Measurements from ENCODE around the gene SELENOI.

Gene SELENOI

DNA sequence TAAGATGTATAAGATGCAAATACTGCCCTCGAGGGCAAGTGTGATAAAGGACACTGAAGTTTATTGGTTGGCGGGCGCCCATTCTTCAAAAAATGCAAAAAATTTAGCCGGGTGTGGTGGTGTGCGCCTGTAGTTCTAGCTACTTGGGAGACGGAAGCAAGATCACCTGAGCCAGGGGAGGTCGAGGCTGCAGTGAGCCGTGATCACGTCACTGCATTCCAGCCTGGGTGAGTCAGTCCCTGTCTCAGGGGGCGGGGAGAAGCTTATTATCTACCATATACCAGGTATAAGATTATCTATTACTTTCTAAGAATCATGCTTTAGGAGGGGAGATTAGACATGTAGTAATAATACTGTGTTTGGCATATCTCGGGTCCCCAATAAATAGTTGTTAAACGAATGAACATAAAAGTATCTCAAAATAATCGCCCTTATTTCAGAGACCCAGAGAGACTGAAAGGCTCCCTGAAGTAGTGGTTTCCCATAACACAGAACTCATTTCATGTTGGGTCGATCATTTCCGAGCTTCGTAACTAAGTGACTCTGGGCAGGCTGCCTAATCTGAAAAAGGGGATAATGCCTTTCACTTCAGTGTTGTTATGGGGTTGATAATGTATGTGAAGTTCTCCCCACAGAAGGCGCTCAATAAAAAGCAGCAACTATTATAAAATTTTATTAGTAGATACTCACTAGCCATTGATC lies 1.2 kb upstream of the SELENOI start:
- Histone ChIP-seq H3K27ac (ENCODE audit: low read length) (peak overlapping the region; percentile 71; the same call in 1 of the 2 replicates), H3F3A (ENCODE audit: insufficient read depth, low read length) (peaks cover 11% of the 10 kb centered on the region), H3K27me3 (replicated peaks; ENCODE audit: insufficient read depth, low read length) (no peaks in the 10 kb centered on the region), H3K9ac (ENCODE audit: low read length) (peak overlapping the region; percentile 85), H3K4me2 (ENCODE audit: low read depth, low read length) (peak overlapping the region; percentile 82), H2AFZ (ENCODE audit: low read length) (peak overlapping the region; percentile 73; the same call in 1 of the 2 replicates), H4K20me1 (ENCODE audit: insufficient read depth, low read length) (no peaks in the 10 kb centered on the region), H3K9me3 (replicated peaks; ENCODE audit: insufficient read depth, low read length) (no peaks in the 10 kb centered on the region), H3K79me2 (ENCODE audit: low read length) (peaks cover 59% of the 10 kb centered on the region), H3K36me3 (replicated peaks; ENCODE audit: insufficient read depth, low read length) (no peaks in the 10 kb centered on the region; the same call in 1 of the 2 replicates), H3K4me1 (ENCODE audit: low read length) (peaks cover 19% of the 10 kb centered on the region), H3K4me3 (ENCODE audit: low read length) (peak overlapping the region; percentile 88), H3K9me2 (replicated peaks; ENCODE audit: insufficient read depth, low read length) (no peaks in the 10 kb centered on the region)
- DNase-seq, result no peak
- TF ChIP-seq CTCF (IDR thresholded peaks at IDR 0.05; ENCODE audit: low read length) (no peak), EZH2 (optimal IDR thresholded peaks at IDR 0.05; ENCODE audit: low read depth, low read length) (no peak), EZH2phosphoT487 (IDR thresholded peaks at IDR 0.05; ENCODE audit: low read length) (no peak)

GRCh38 chr2:26345283-26345544 lies 729 bp upstream of the SELENOI start:
- DNase-seq, result peak; percentile 13

DNA sequence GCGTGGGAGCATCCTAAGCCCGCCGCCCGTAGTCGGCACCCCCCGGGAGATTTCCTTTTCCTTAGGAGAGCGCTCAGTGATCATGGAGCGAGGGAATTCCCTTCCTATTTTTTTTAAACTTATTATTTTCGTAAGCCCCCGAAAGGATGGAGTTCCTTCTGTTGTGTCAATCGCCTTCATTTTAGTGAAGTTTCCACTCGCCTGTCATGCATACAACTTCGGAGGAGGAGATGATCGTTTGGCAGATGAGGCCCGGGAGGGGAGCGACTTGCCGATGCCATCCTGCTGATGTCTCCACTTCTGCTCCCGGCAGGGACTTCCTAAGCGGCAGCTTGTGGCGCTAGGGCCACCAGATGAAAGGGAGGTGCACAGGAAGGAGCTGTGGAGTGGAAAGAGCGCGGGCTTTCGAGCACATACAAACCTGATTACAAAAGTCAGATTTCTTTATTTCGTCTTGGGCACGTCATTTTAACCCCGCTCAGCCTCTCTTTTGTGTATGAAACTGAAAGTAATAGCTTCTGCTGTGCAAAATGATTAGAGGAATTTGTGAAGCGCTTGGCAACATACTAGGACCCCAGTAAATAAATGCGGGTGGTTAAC lies 611 bp downstream of the SELENOI start, which contains the start of gene ADGRF3:
TSS of gene ADGRF3 (minus strand) at position 336 of the 600 bp plus-strand sequence. CDS start 555 bp downstream, outside the sequence.
- H3K9ac ChIP-seq (ENCODE audit: low read length), result peak within 1 kb of the TSS; percentile 90
- peaks cover 19% of the 10 kb centered on the region for H3K4me1 ChIP-seq (ENCODE audit: low read length)
- no peaks in the 10 kb centered on the region; the same call in 1 of the 2 replicates for H4K20me1 ChIP-seq (ENCODE audit: insufficient read depth, low read length)
- TF ChIP-seq EZH2phosphoT487 (IDR thresholded peaks at IDR 0.05; ENCODE audit: low read length) (no peak), EZH2 (optimal IDR thresholded peaks at IDR 0.05; ENCODE audit: low read depth, low read length) (no peak), CTCF (IDR thresholded peaks at IDR 0.05; ENCODE audit: low read length) (no peak)
- H3K79me2 ChIP-seq (ENCODE audit: low read length), result peaks cover 78% of the 10 kb centered on the region
- no peaks in the 10 kb centered on the region for H3K27me3 ChIP-seq (replicated peaks; ENCODE audit: insufficient read depth, low read length)
- peak within 1 kb of the TSS; percentile 88 for H3K4me3 ChIP-seq (ENCODE audit: low read length)
- H3K4me2 ChIP-seq (ENCODE audit: low read depth, low read length), result peak within 1 kb of the TSS; percentile 93
- no peaks in the 10 kb centered on the region; the same call in 1 of the 2 replicates for H3K36me3 ChIP-seq (replicated peaks; ENCODE audit: insufficient read depth, low read length)
- peak; percentile 63 for DNase-seq
- H3F3A ChIP-seq (ENCODE audit: insufficient read depth, low read length), result peaks cover 11% of the 10 kb centered on the region
- H3K9me3 ChIP-seq (replicated peaks; ENCODE audit: insufficient read depth, low read length), result no peaks in the 10 kb centered on the region
- H3K27ac ChIP-seq (ENCODE audit: low read length), result peak within 1 kb of the TSS; percentile 84
- no peaks in the 10 kb centered on the region for H3K9me2 ChIP-seq (replicated peaks; ENCODE audit: insufficient read depth, low read length)
- peak within 1 kb of the TSS; percentile 73 for H2AFZ ChIP-seq (ENCODE audit: low read length)

More at GRCh38 chr2:26345283-26345544, 729 bp upstream of the SELENOI start:
- peak overlapping the region; percentile 88 for H3K4me3 ChIP-seq (ENCODE audit: low read length)
- no peaks in the 10 kb centered on the region for H3K9me2 ChIP-seq (replicated peaks; ENCODE audit: insufficient read depth, low read length)
- H3K79me2 ChIP-seq (ENCODE audit: low read length), result peaks cover 64% of the 10 kb centered on the region
- TF ChIP-seq CTCF (IDR thresholded peaks at IDR 0.05; ENCODE audit: low read length) (no peak), EZH2phosphoT487 (IDR thresholded peaks at IDR 0.05; ENCODE audit: low read length) (no peak), EZH2 (optimal IDR thresholded peaks at IDR 0.05; ENCODE audit: low read depth, low read length) (no peak)
- no peaks in the 10 kb centered on the region; the same call in 1 of the 2 replicates for H4K20me1 ChIP-seq (ENCODE audit: insufficient read depth, low read length)
- H3K4me2 ChIP-seq (ENCODE audit: low read depth, low read length), result peak overlapping the region; percentile 82
- no peaks in the 10 kb centered on the region; the same call in 1 of the 2 replicates for H3K36me3 ChIP-seq (replicated peaks; ENCODE audit: insufficient read depth, low read length)
- H3K27ac ChIP-seq (ENCODE audit: low read length), result peak overlapping the region; percentile 71; the same call in 1 of the 2 replicates
- peaks cover 11% of the 10 kb centered on the region for H3F3A ChIP-seq (ENCODE audit: insufficient read depth, low read length)
- peak overlapping the region; percentile 73 for H2AFZ ChIP-seq (ENCODE audit: low read length)
- H3K9ac ChIP-seq (ENCODE audit: low read length), result peak overlapping the region; percentile 85
- peaks cover 19% of the 10 kb centered on the region for H3K4me1 ChIP-seq (ENCODE audit: low read length)
- no peaks in the 10 kb centered on the region for H3K27me3 ChIP-seq (replicated peaks; ENCODE audit: insufficient read depth, low read length)
- no peaks in the 10 kb centered on the region for H3K9me3 ChIP-seq (replicated peaks; ENCODE audit: insufficient read depth, low read length)

All from MM.1S (cell line).